Measurements from ENCODE around the gene ZNF816.
"Not testable (repeated sequence)": the region's sequence is repeated elsewhere in the genome, so short reads cannot be mapped to it uniquely, and the experiment has no call there.

The ZNF816 gene

DNA sequence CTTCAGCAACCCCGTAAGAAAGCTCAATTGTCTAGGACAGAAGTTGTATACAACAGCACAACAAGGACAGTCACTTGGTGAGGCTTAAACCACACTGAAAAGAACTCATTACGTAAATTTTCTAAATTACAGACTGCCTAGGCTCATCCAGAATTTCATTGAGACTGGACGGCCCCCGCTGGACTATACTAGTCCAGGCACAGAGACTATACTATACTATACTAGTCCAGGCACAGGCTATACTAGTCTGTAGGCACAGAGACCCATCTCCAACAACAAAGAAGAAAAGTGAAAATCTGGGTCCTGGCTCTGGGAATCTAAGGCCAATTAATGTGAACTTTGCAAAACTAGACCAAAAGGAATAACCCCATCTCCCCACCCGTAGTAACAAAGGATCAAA, 700 bp downstream of the ZNF816 start:
- DNase-seq (ENCODE audit: low read depth in 1 of 2, low spot score in 1 of 2), result no peak

DNA sequence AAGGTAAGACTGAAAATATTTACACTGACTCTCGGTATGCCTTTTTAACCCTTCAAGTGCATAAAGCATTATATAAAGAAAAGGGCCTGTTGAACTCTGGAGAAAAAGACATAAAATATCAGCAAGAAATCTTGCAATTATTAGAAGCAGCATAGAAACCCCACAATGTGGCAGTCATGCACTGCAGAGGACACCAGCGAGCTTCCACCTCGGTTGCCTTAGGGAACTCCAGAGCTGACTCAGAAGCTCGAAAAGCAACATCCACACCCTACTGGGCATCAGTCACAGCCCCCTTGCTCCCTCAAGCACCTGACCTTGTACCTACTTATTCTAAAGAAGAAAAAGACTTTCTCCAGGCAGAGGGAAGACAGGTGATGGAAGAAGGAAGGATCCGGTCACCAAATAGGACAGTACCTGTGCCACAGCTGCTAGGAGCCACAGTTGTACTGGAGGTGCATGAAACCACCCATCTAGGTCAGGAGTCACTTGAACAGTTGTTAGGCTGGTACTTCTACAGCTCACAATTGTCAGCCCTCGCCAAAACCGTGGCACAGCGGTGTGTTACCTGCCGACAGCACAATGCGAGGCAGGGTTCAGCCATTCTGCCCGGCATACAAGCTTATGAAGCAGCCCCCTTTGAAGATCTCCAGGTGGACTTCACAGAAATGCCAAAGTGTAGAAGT, 2.9 kb downstream of the ZNF816 start:
- no peak for DNase-seq (ENCODE audit: low read depth in 1 of 2, low spot score in 1 of 2)

DNA sequence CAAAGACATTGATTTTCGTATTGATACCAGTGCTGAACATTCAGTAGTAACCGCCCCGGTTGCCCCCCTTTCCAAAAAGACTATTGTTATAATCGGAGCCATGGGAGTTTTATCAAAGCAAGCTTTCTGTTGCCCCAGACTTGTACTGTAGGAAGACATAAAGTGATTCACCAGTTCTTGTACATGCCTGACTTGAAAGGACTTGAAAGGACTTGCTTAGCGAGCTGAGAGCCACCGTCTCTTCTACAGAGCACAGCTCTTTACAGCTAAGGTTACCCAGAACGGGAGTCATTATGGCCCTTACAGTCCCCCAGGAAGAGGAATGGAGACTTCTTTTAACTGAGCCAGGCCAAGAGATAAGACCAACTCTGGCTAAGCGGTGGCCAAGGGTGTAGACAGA, 5.1 kb downstream of the ZNF816 start:
- DNase-seq (ENCODE audit: low read depth in 1 of 2, low spot score in 1 of 2), result no peak

DNA sequence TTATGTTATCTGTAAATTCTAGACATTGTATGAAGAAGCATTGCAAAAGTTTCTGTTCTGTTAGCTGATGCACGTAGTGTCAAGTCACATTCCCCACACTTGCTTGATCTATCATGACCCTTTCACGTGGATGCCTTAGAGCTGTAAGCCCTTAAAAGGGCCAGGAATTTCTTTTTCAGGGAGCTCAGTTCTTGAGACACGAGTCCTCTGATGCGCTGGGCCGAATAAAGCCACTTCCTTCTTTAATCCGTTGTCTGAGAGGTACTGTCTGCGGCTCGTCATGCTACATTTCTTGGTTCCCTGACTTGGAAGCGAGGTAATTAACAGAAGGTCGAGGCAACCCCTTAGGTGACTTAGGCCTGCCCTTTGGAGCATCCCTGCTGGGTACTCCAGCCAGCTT, 5.8 kb downstream of the ZNF816 start:
- DNase-seq (ENCODE audit: low read depth in 1 of 2, low spot score in 1 of 2), result no peak

DNA sequence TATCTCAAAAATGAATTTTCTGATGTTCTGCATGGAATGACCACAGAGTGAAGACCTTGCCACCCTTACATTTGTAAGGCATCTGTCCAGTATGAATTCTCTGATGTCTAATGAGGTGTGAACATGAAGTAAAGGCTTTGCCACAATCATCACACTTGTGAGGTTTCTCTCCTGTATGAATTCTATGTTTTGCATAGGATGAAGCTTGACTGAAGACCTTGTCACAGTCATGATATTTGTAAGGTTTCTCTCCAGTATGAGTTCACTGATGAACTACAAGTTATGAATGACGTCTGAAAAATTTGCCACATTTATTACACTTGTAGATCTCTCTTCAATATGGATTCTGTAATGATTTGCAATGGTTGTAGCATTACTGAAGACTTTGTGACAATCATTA, 13.3 kb downstream of the ZNF816 start:
- no peak for DNase-seq (ENCODE audit: low read depth in 1 of 2, low spot score in 1 of 2)

DNA sequence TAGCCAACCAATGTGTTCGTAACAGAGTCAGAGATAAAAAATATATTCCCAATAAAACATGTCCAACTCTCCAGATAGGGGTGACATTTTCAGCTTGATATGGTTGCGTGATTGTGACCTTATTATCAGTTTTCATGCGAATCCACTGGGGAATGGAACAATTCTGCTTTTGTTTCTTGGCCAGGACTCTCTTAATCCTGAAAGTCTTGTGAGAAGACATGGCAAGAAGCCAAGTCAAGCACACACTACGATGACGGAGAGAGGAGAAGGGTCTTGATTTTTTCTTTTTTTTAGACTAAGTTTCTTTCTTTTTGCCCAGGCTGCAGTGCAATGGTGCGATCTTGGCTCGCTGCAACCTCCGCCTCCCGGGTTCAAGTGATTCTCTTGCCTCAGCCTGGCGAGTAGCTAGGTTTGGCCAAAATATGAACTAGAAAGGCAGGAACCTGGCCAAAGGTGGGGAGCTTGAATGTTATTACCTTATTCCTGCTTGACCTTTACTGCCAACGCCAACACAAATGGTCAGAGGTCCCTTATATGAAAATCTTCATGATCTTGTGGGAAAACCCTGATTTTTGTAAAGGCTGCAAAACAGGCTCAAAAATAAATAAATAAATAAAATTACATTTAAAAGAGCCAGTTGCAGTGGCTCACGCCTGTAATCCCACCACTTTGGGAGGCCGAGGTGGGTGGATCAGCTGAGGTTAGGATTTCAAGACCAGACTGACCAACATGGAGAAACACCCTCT, 14.5 kb downstream of the ZNF816 start:
- DNase-seq (ENCODE audit: low read depth in 1 of 2, low spot score in 1 of 2), result no peak

DNA sequence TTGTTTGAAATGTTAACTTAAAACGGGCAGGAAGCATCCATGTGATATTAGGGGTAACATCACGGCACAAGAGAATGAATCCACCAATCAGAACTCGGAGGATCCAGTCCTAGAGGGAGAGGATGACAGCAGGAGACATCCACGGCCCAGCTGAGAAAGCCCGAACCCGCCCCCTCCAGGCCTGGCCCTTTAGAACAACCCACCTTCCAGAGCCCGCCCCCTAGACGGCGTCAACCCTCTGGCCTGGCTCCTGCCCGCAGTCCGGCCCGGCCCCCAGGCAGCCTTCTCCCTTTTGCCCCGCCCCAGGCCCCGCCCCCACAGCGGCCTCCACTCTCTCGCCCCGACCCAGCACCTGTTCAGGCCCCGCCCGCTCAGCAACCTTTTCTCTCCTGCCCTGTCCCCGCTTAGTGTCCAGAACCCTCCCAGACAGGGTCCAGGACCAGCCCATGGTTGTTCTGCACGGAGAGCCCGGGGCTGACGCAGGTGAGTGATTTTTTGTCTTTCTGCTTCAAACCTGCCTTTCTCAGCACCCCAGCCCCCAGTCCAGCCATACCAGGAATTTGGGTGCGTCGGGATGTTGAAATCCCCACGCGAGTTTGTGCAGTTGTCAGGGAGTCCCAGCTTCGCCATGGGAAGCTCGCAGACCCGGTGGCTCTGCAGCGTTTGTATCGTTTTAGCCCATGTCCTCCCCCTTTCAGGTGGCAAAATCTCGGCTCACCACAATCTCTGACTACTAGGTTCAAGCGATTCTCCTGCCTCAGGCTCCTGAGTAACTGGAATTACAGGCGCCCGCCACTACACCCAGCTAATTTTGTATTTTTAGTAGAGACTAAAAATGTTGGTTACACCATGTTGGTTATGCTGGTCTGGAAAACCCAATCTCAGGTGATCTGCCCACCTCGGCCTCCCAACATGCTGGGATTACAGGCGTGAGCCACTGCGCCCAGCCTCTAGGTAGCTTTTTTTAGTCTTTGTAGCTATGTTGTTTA, 16.1 kb downstream of the ZNF816 start:
- no peak for DNase-seq (ENCODE audit: low read depth in 1 of 2, low spot score in 1 of 2)

DNA sequence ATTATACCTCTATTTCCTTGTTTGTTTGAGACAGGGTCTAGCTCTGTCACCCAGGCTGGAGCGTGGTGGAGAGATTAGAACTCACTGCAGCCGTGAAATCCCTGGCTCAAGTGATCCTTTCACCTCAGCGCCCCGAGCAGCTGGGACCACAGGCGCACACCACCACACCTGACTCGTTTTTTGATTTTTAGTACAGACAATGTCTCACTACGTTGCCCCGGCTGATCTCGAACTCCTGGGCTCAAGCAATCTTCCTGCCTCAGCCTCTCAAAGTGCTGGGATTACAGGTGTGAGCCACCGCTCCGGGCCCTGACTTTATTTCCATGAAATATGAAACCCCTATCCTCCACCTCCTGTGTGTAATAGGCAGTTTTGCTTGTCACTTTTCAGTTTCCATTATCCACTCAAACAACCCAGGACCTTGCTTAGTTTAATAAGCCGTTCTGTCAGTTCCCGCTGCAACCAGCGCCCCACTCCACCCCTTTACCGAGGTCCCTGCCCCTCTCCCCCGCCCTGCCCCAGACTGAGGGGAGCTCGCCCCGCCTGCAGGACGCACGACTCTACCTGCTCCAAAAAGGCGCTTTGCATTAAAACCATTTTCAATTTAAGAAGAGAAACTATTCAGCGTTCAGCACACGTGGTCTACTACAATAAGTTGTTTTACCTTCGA, 16.9 kb downstream of the ZNF816 start:
- DNase-seq (ENCODE audit: low read depth in 1 of 2, low spot score in 1 of 2), result no peak

DNA sequence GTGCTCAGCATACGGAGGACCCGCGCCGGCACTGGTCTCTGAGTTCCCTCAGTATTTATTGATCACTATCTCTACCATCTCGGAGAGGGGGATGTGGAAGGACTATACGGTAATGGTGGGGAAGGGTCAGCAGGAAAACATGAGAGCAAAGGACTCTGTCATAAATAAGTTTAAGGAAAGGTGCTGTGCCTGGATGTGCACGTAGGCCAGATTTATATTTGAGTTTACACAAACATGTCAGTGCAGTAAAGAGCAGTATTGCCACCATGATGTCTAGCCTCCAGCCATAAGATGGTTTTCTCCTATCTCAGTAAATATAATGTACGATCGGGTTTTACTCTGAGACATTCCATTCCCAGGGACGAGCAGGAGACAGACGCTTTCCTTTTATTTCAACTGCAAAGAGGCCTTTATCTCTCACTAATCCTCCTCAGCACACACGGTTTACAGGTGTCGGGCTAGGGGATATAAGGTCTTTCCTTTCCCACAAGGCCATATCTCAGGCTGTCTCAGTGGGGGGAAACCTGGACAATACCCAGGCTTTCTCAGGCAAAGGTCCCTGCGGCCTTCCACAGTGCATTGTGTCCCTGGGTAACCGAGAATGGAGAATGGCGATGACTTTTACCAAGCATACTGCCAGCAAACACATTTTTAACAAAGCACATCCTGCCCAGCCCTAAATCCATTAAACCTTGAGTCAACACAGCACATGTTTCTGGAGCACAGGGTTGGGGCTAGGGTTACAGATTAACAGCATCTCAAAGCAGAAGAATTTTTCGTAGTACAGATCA, 17.8 kb downstream of the ZNF816 start:
- not testable (repeated sequence) for DNase-seq (ENCODE audit: low read depth in 1 of 2, low spot score in 1 of 2)

DNA sequence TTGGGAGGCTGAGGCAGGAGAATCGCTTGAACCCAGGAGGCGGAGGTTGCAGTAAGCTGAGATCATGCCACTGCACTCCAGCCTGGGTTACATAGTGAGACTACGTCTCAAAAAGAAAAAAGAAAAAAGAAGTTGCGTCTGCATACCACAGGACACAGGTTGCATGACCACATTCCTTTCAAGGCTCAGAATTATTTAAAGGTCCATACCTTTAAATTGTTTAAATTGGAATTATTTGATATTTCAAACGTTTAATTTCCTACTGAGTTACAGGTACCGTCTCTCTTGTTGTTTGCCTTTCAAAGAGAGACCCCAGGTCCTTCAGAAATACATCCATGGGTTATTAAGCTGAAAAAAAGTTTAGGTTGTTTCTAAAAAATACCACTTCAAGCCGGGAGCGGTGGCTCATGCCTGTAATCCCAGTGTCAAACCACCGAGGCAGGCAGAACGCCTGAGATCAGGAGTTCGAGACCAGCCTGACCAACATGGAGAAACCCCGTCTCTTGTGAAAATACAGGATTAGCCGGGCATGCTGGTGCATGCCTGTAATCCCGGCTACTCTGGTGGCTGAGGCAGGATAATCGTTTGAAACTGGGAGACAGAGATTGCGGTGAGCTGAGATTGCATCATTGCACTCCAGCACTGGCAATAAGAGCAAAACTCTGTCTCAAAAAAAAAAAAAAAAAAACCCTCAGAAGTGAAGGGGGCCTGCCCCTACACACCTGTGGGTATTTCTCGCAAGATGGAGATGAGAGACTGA, 18.6 kb downstream of the ZNF816 start:
- no peak for DNase-seq (ENCODE audit: low read depth in 1 of 2, low spot score in 1 of 2)

DNA sequence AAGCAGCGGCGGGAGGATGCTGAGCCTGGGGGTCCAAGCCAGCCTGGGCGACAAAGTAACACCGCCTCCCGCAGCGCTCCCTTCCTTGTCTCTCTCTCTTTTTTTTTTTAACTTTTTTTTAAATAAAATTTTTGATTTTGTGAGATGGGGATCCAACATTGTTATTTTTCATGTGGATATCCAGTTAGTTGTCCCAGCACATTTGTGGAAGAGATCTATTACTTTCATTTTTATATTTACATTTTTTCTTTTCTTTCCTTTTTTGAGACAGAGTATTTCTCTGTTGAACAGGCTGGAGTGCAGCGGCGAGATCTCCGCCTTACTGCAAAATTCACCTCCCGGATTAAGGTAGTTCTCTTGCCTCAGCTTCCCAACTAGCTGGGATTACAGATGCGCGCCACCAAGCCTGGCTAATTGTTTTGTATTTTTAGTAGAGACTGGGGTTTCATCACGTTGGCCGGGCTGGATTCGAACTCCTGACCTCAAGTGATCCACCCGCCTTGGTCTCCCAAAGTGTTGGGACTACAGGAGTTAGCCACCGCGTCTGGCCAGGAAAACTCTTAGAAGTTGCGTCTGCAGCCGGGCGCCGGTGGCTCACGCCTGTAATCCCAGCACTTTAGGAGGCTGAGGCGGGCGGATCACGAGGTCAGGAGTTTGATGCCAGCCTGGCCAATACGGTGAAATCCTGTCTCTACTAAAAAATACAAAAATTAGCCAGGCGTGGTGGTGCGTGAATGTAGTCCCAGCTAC, 19.4 kb downstream of the ZNF816 start:
- no peak for DNase-seq (ENCODE audit: low read depth in 1 of 2, low spot score in 1 of 2)

DNA sequence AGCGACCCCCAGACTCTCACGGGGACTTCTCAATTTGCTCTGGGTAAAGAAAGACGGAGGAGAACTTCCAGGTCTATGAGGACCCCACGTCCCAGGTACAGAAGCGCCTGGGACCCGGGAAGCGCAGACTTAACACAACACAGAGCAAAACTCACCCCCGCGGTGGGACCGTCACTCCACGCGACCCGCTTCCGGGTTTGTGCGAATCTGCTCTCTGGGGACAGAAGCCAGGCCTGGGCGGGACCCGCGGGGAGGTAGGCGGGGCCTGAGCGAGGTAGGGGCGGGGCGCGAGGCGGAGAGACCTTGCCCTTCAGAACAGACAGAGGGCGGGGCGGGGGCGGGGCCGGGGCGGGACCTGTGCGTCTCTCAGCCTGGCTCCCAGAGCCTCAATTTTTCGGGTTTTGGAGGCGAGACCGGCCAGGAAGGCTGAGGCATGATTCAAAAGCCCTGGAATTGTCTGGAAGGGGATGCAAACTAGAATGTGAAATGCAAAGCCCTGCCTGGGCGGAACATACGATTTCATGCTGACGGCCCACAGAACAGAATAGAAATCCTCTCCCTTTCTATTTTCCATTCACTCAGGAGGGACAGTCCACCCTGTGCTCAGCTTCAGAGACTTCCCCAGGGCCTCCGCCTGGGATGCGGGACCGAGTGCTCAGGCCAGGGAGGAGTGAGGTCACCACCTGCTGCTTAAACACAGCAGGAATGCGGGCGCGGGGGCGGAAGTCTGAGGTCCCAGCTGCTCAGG, 20.1 kb downstream of the ZNF816 start:
- peak; percentile 86 to 89 for DNase-seq (ENCODE audit: low read depth in 1 of 2, low spot score in 1 of 2)

DNA sequence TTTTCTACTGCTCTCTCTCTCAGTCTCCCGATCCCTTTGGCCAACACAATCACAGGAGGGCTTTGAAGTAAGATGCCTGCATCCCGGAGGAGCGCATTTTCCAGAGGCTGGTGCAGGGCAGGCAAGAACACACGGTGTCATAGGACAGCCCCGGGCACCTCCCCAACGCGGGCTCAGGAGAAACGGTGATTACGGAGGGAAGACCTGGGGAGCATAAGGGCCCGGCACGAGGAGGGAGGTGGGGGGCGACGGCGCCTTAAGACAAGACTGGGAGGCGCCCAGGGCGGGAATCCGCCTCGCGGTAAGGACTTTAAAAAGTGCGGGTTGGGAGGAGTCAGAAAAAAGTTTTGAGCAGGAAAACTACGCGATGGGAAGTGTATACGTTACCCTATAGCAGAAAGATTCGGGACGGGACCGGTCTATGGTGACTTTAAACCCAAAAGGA, 20.7 kb downstream of the ZNF816 start:
- DNase-seq (ENCODE audit: low read depth in 1 of 2, low spot score in 1 of 2), result no peak

DNA sequence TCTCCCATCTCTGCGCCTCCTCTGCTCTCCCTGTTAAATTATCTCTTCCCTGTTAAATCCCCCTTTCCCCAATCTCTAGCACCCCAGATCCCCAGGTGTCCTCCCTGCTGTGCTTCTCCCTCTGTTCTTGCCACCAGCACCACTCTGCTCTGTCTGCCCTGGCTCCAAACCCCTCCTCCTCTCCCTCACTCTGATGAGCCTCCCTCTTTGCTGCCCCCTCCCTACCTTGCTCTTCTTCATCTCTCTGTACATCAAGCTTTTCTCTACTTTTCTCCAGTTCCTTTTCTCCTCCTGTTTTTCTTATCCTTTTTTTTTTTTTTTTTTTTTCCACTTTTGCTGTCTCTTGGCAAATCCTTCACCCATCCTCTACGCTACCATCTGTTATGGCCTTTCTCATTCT, 21.2 kb downstream of the ZNF816 start:
- DNase-seq (ENCODE audit: low read depth in 1 of 2, low spot score in 1 of 2), result not testable (repeated sequence)

DNA sequence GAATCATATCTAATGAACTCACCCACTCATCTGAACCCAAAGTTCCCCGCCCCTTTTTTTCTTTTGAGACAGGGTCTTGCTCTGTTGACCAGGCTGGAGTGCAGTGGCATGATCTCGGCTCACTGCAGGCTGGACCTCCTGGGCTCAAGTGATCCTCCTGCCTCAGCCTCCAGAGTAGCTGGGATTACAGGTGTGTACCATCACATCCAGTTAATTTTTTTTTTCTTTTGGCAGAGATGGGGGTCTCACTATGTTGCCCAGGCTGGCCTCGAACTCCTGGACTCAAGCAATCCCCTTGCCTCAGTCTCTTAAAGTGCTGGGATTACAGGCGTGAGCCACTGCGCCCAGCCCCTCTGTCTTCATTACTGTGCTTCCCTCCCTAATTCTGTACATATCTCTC, 21.8 kb downstream of the ZNF816 start:
- DNase-seq (ENCODE audit: low read depth in 1 of 2, low spot score in 1 of 2), result not testable (repeated sequence)

DNA sequence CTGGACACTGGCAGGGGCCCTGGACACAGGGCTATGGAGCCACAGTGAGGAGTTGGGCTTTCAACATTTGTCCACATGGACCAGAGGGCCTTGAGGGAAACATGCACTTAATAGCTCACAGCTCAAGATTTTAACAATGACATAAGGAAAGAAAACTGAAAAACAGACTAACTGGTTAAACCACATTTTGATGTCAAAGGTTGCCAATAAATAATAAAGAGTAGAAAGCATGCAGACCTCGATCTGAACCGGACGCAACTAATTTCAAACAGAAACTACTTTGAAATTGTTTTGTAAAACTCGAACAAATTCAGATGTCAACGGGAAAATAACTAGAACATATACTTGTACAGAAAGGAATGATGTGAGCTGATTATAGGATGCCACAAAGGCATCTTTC, 23.9 kb downstream of the ZNF816 start:
- no peak for DNase-seq (ENCODE audit: low read depth in 1 of 2, low spot score in 1 of 2)

DNA sequence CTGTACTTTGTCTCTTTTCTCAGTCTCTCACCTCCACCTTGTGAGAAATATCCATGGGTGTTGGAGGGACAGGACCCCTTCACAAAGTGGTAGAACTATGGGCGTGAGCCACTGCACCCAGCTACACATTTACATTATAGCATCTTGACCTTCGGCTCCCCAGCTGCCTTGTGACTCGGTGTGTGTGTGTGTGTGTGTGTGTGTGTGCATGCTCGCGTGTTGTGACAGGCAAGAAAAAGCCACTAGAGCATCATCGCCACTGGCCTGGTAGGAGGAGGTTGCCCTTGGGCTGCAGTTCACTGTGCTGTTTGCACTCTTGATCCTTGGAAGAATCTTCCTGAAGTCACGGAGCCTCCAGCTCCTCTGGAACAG, 25.7 kb downstream of the ZNF816 start:
- DNase-seq (ENCODE audit: low read depth in 1 of 2, low spot score in 1 of 2), result no peak
